GM19099 (cell line): ENCODE results near the gene MEIOB.

ENCODE experiments used
- POLR2A ChIP-seq: IDR thresholded peaks from 3 replicates; pipeline ENCODE4 v1.6.1; 2011; ENCODE audit warnings: low read depth; ENCODE audit not compliant: insufficient read length; ENCODE audit errors: extremely low read depth

The MEIOB gene

DNA sequence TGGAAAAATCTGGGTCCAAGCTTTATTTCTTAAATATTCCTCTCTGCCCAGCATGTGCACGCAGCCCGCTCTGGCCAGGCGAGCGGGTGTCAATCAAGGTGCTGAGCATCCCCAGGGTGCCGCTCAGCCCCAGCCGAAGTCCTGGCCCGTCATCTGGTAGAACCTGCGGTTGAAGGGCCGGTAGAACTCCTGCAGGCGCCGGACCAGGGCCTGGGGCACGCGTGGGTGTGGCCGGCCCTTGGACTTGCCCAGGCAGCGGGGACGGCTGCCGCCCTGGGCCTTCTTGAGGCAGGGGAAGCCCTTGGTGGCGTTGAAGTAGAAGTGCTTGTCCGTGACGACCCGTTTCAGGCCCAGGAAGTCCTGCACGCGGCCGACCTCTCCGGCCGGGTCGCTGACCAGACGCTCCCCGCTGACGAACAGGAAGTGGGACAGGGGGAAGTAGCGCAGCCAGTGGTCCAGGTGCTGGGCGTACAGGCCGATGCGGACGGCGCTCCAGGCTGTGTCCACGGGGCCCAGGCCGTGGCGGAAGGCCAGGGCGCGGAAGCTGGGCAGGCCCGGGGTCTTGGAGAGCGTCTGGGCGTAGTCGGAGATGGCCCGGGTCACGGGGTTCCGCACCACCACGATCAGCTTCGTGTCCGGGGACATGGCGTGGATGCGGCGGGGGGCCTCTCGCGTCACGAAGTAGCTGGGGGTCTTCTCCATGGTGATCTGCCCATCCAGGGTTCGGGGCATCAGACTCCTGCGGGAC, 39.7 kb upstream of the MEIOB start:
- no peak for TF ChIP-seq POLR2A

GRCh38 chr16:1909561-1910231, 37.7 kb upstream of the MEIOB start:
- no peak for TF ChIP-seq POLR2A

- no peak for TF ChIP-seq POLR2A
These were observed 37.0 kb upstream of the MEIOB start for GRCh38 chr16:1908983-1909382.

GRCh38 chr16:1908184-1908583, 36.2 kb upstream of the MEIOB start:
- TF ChIP-seq POLR2A, result no peak

GRCh38 chr16:1907226-1907860, 35.4 kb upstream of the MEIOB start:
- no peak for TF ChIP-seq POLR2A

- no peak for TF ChIP-seq POLR2A
These were observed 34.8 kb upstream of the MEIOB start for GRCh38 chr16:1906846-1907165.

DNA sequence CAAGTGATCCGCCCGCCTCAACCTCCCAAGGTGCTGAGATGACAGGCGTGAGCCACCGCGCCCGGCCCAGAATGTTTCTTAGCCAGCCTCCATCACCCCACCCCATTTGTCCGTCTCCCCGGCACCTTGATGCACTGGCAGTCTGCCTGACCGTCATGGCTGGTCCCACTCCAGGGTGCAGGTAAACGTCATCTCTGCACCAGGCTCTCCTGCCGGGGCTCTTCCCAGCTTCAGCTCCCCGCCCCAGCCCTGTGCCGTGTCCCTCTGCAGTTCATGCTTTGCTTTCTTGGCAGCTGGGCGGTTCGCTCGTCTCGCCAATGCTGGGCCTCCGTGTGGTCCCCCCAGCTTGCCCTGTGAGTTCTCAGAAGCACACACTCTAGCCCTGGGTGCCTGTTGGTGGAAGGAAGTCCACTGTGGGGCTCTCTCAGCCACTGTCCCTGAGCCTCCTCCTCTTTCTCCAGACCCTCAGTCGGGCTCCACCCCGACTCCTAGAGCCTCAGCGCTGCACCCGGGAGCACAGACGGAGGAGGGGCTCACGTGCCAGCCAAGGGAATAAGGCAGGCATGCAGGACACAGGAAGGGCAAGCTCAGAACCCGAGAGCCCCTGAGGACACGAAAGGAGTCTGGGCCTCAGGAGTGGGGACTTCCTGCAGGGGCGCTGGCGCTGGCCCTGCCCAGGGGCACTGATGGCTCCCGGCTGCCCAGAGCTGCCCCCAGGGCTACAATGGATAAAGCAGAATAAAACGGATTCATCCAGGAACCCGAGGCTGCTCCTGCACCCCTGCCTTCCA, 34.3 kb upstream of the MEIOB start:
- no peak for TF ChIP-seq POLR2A

GRCh38 chr16:1903845-1904840, 32.2 kb upstream of the MEIOB start:
- no peak for TF ChIP-seq POLR2A

DNA sequence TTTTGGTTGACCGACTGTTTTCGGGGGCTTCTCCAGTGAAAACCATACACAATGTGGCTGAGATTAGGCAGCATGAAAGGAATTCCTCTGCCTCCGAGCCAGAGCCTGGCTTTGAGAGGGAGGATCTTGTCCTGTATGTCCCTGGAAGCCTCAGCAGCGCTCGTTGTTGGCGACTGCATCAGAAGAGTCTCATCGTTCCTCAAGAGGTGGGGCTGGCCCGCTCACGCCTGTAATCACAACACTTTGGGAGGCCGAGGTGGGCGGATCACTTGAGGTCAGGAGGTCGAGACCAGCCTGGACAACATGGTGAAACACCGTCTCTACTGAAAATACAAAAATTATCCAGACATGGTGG, 31.2 kb upstream of the MEIOB start:
- TF ChIP-seq POLR2A, result no peak

DNA sequence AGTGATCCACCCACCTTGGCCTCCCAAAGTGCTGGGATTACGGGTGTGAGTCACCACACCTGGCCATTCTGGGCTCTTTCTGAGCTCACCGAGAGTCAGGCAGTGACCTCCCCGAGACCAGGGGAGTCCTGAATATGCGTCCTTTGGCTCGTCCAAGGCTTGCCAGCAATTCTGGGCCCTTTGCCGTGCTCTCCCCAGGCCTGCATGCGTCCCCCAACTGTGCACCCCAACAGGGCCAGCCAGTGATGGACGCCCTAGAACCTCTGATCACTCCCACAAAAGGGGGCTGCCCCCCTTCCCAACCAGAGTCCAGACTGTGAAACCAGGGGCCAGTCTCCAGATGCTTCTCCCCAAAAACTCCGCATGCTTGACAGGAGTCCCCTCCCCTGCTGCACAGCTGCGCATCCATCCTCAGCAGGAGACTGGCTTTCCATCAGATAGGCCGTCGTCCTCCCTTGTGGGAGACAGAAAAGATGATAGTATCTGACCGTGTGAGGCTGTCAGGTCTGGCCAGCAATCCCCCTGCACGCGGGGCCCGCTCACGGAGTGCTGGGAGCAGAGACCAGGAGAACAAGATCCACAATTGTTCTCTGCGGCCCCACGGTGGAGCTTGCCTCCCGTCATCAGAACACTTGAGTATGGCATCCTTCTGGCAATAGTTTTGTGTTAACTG, 30.7 kb upstream of the MEIOB start:
- no peak for TF ChIP-seq POLR2A

DNA sequence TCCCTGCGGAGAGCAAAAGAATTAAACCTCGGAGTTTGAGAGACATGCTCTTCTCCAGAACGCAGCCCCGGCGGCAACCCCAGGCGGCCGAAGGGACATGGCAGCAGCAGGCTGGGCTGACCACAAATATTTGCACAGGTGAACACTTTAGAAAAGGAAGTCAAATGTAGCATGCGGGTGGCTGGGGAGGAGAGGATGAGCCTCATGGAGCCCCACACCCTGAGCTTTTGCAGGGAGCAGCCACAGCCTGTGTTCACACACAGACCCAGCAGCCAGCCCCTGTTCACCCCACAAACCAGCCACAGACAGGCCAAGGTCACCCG, 28.4 kb upstream of the MEIOB start:
- TF ChIP-seq POLR2A, result no peak

DNA sequence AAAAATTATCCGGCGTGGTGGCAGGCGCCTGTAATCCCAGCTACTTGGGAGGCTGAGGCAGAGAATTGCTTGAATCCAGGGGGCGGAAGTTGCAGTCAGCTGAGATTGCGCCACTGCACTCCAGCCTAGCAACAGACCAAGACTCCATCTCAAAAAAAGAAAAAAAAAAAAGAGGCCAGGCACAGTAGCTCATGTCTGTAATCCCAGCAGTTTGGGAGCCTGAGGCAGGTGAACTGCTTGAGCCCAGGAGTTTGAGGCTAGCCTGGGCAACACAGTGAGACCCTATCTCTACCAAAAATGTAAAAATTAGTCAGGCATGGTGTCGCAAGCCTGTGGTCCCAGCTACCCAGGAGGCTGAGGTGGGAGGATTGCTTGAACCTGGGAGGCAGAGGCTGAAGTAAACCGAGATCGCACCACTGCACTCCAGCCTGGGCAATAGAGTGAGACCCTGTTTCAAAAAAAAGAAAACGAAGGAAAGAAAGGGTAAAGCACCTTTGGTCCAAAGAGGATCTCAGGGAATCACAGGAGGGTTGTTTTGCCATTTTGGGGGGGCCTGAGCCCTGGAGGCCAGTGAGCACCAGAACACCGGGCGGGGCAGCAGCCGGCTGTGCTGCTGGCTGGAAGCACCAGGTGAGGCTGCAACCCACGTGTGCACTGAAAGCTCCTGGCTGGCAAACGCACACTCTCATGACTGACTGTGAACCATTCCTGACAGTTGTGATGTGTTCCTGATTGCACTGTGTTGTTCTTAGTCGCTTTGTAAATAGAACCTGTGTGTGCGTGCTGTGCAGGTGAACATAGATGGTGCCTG, 27.9 kb upstream of the MEIOB start:
- TF ChIP-seq POLR2A, result no peak
